ENCODE measurements around the gene OXER1.

- TF ChIP-seq CTCF (IDR thresholded peaks at IDR 0.05) = no peak
- TF ChIP-seq POLR2AphosphoS5 (IDR thresholded peaks at IDR 0.05) = peak; percentile 11
Observed at GRCh38 chr2:42809131-42809818, 45.3 kb upstream of the OXER1 start.

Measured in prostate gland (tissue), 2 donors.